GM20431 (cell line): ENCODE results near the gene CIDEC.

Experiments used
- in situ Hi-C: fragments of 300-500 bp; cut with MseI, MboI; formaldehyde crosslinking; loops from one replicate; pipeline ENCODE4 v1.15.0; 2020; ENCODE audit warnings: low sequenced_read_pairs; ENCODE audit not compliant: unreplicated experiment

Gene CIDEC

DNA sequence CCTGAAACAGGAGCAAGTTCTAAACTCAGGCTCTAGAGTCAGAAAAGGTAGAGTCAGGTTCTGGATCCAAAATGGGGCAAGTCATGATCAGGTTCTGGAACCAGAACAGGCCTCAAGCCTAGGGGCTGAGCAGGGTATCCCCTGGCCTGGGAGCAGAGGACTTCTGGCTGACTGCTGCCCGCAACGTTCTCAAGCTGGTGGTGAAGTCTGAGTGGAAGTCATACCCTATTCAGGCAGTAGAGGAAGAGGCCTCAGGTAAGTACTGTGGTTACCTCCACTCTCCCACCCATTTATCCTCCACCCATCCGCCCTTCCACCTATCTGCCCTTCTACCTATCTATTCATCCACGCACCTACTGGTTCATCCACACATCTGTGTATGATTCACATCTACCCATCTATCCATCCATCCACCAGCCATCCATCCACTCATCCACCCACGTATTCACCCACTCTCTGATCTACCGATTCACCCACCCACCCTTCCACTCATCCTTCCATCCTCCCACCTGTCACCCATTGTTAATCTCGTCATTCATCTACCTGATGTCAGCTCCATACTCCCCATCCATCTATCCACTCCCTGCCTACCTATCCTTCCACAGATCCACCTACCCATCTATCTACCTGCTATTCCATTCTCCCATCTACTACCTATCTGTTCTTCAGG is 61.3 kb downstream of the CIDEC start:
- in situ Hi-C loops = no loop called here

DNA sequence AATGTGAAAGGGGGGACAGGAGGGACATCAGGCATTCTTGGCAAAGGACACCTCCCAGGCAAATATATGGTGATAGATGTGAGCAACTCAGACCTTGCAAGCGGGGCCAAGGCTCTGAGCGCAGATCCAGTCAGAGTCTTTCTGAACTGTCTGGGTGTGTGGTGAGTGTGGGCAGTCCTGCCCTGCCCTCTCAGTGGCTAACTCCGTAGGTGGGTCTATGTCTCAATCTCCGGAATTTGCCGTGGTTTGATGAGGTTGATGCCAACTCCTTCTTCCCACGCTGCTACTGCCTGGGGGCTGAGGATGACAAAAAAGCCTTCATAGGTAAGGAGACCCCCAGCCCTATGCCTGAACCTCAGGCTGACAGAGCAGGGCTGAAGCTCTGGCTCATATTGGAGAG is 62.6 kb downstream of the CIDEC start:
- in situ Hi-C loops = no loop called here
